Thyroid gland (tissue), 4 donors: Measurements from ENCODE around the gene UBE2R2. TPM values are rescaled to one million over a fixed set of nuclear protein-coding genes. Genes with fewer than 3 reads are reported as not detected.

Experiments
- DNase-seq, 2 donors: peaks; one replicate each; pipeline ENCODE4 v3.0.0-alpha.2; 2019
- H3K27ac ChIP-seq, 3 donors: fragments of 200-600 bp; sonication (generic); 1 replicate in 2 of 3; 2 replicates in 1 of 3; pipeline ENCODE4 v1.5.1; 2016 to 2019; ENCODE audit warnings: mild to moderate bottlenecking in 1 of 3, moderate library complexity in 1 of 3
- H3K27me3 ChIP-seq: fragments of 200-600 bp; sonication (generic); one replicate; pipeline ENCODE4 v1.5.1; 2019
- H3K36me3 ChIP-seq, 2 donors: fragments of 200-600 bp; sonication (generic); one replicate each; pipeline ENCODE4 v1.5.1; 2016 to 2019
- H3K4me1 ChIP-seq, 2 donors: fragments of 200-600 bp; sonication (generic); one replicate each; pipeline ENCODE4 v1.5.1; 2017 to 2019
- H3K4me3 ChIP-seq, 3 donors: fragments of 200-600 bp; sonication (generic); replicated peaks in 1 of 3; 1 replicate in 2 of 3; 2 replicates in 1 of 3; pipeline ENCODE4 v1.5.1; 2016; ENCODE audit warnings: mild to moderate bottlenecking in 1 of 3
- H3K9me3 ChIP-seq: fragments of 200-600 bp; sonication (generic); one replicate; pipeline ENCODE4 v1.5.1; 2017
- POLR2A ChIP-seq, 2 donors: fragments of 450-650 bp; IDR thresholded peaks; one replicate each; pipeline ENCODE4 v1.6.1; 2017; ENCODE audit warnings: antibody characterized with exemption in 2 of 2, mild to moderate bottlenecking in 2 of 2, moderate library complexity in 1 of 2
- WGBS, 2 donors: methylation state at CpG; one replicate each; pipeline ENCODE4 v1.1.5; 2017; 5-methylcytosine and 5-hydroxymethylcytosine counted together
- intact Hi-C: fragments of 100-400 bp; cut with DNase I; formaldehyde crosslinking; loops from one replicate; pipeline ENCODE4 v1.15.1; 2023
- total RNA-seq, 4 donors: library from RNA; depleted of rRNA; stranded (reverse); fragments of >200 nt; gene quantifications; one replicate each; pipeline ENCODE4 v1.2.3, GENCODE V29; 2016
- TF ChIP-seq, protein P1 (sequence below), 6 experiments: fragments of 200-600 bp in 3 of 6; fragments of 450-650 bp in 3 of 6; sonication (generic) in 3 of 6; IDR thresholded peaks; one replicate each; pipeline ENCODE4 v1.5.1; 2016 to 2019; ENCODE audit warnings: antibody characterized with exemption in 6 of 6, mild to moderate bottlenecking in 2 of 6, inconsistent platforms in 1 of 6, moderate library complexity in 1 of 6

The UBE2R2 gene
- total RNA-seq, 4 donors from 2014 or later, result 22.8 to 31.4 (median 25.8) TPM

DNA sequence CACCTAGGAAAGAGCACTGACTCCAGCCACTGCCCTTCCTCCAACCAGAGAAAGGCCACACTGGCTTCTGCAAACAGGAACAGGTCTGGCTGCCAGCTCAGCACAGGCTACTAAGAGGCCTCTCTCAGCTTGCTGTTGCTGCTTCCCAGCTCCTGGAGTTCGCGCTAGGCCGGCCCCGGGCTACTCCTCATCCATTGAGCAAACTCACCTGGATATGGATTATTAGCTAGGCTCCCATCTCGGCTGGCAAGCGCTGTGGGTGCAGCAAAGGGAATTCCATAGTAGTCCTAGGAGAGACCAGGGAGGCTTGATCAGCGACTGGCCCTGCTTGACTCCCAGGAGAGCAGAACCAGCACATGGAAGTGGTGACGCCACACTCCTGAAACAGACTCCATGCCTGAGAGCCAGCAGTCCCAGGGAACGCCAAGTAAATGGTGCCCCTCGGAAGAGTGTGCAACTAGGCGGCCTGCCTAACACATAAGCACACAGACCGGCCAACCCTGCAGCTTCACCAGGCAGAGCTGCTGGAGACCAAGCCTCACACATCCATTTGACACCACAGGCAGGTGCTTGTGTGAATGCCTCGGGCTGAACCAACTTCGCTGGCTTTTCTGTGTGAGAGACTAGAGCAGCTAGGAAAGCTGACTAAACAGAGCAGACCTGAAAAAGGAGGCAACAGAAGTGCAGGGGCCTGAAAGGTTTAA lies 107.2 kb downstream of the UBE2R2 start:
- H3K9me3 ChIP-seq, result no peaks in the 10 kb centered on the region
- peak; percentile 45 to 46 for DNase-seq
- no peak for TF ChIP-seq POLR2A (IDR thresholded peaks at IDR 0.05)
- TF ChIP-seq, protein P1, sequence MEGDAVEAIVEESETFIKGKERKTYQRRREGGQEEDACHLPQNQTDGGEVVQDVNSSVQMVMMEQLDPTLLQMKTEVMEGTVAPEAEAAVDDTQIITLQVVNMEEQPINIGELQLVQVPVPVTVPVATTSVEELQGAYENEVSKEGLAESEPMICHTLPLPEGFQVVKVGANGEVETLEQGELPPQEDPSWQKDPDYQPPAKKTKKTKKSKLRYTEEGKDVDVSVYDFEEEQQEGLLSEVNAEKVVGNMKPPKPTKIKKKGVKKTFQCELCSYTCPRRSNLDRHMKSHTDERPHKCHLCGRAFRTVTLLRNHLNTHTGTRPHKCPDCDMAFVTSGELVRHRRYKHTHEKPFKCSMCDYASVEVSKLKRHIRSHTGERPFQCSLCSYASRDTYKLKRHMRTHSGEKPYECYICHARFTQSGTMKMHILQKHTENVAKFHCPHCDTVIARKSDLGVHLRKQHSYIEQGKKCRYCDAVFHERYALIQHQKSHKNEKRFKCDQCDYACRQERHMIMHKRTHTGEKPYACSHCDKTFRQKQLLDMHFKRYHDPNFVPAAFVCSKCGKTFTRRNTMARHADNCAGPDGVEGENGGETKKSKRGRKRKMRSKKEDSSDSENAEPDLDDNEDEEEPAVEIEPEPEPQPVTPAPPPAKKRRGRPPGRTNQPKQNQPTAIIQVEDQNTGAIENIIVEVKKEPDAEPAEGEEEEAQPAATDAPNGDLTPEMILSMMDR (IDR thresholded peaks at IDR 0.05), result no peak
- no peak overlapping the region for H3K4me3 ChIP-seq
- intact Hi-C loops, result no loop called here
- H3K27me3 ChIP-seq, result no peaks in the 10 kb centered on the region
- no peaks in the 10 kb centered on the region for H3K4me1 ChIP-seq
- 81 to 86% methylated on average over 10 to 13 of the region's 14 CpGs for WGBS, 2 donors
- H3K27ac ChIP-seq, result peak overlapping the region in 1 of 3 donors; percentile 10
- peaks cover 45 to 68% of the 10 kb centered on the region in 2 donors for H3K36me3 ChIP-seq

DNA sequence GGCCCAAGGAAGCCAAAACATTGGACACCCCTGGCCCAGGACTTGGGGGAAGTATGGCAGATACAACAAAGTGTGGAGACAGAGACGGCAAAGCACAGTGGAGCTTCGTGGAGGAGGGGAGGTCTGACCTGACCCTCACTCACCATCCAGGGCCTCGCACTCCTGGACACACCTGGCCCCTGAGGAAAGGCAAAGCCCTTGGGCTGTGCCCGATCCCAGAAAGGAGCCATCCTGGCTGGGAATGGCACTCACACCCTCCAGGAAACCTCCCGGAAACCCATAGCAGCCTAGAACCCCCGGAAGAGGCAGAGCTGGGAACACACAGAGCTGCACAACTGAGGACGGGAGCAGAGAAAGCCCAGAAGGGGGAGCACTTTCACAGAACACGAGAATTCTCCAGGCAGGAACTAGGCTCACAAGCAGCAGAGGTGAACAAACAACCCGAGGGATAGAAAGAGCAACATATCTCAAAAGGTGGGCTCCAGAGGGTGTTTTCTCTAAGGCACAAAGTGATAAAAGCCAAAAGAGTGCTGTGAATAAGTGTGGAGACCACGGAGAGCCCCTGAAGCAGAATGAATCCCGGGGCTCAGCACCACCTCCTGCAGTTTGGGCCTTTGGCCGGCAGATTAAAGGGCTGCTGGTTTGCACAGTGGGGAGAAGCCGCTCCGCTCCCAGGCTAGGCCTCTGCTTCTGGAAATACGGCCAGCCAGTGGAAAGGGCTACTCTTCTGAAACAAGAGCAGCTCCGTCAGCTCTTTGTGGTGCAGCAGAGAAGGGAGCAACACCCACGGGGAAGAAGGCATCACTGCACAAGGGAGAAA lies 108.2 kb downstream of the UBE2R2 start:
- peak; percentile 49 to 54 for DNase-seq
- 68 to 71% methylated on average over 15 to 17 of the region's 17 CpGs for WGBS, 2 donors

DNA sequence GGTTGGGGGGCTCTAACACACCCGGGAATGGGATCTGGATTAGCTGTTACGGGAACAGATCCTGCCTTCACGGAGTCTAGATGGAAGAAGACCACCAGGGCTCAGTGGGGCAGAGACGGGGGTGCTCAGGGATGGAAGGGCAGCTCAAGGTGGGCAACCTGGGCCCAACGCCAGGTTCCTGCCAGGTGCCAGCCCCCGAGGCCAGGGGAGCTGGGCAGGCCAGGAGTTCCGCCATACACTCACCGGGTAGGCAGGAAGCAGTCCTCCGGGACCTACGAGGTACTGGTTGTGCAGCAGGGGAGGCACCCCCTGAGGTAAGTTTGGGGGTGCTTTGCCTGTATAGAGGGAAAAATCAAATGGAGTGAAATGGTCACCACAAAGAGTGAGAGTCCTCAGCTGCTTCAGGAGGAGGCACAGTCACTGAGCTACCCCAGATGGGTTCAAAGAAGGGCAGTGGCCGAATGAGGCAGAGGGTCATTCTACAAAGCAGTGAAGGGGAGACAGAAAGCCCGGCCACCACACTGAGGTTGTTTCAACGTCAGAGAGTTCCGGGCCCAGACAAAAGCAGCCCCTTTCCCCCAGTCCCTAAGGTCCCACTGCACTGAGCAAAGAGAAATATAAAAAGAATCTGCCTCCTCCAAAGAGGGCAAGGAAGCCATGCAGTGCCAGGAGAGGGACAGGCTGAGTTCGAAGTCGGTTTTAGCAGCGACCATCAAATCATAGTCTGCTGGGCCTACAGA lies 110.0 kb downstream of the UBE2R2 start:
- H3K27me3 ChIP-seq, result no peaks in the 10 kb centered on the region
- H3K9me3 ChIP-seq, result no peaks in the 10 kb centered on the region
- 92 to 95% methylated on average over 16 to 17 of the region's 17 CpGs for WGBS, 2 donors
- TF ChIP-seq, protein P1 (IDR thresholded peaks at IDR 0.05), result no peak
- TF ChIP-seq POLR2A (IDR thresholded peaks at IDR 0.05), result no peak
- intact Hi-C loops, result no loop called here
- H3K27ac ChIP-seq, result no peak overlapping the region
- no peak overlapping the region for H3K4me3 ChIP-seq
- H3K4me1 ChIP-seq, result no peaks in the 10 kb centered on the region
- H3K36me3 ChIP-seq, result peaks cover 44 to 76% of the 10 kb centered on the region in 2 donors
- no peak for DNase-seq

More for the DNA sequence above, 108.2 kb downstream of the UBE2R2 start:
- no peaks in the 10 kb centered on the region for H3K4me1 ChIP-seq
- intact Hi-C loops, result no loop called here
- TF ChIP-seq POLR2A (IDR thresholded peaks at IDR 0.05), result no peak
- TF ChIP-seq, protein P1 (IDR thresholded peaks at IDR 0.05), result peak in 5 of 6 experiments; percentile 7 to 55 (median 50)
- no peak overlapping the region for H3K4me3 ChIP-seq
- no peaks in the 10 kb centered on the region for H3K9me3 ChIP-seq
- H3K27ac ChIP-seq, result peak overlapping the region in 1 of 3 donors; percentile 33
- H3K27me3 ChIP-seq, result no peaks in the 10 kb centered on the region
- peaks cover 45 to 70% of the 10 kb centered on the region in 2 donors for H3K36me3 ChIP-seq

DNA sequence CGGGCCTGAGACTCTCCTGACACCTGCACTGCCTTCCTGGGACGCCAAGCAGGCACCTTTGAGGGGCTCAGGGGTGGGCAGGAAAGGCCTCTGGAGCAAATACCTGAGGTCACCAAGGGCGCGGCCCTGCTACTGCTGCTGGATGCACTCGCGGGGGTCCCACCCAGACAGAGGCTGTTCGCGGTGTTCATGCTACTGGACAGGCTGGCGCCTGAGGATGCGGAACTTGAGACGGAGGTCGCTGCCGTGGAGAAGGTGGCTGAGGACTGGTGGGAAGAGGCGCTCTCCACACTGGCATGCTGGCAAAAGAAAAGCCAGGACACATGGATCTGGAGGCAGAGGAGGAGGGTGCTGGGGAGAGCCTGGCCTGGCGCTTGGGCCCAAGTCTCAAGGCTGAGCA lies 110.7 kb downstream of the UBE2R2 start:
- Histone ChIP-seq H3K36me3 (peaks cover 42 to 76% of the 10 kb centered on the region in 2 donors), H3K27me3 (no peaks in the 10 kb centered on the region), H3K4me1 (no peaks in the 10 kb centered on the region), H3K4me3 (no peak overlapping the region), H3K27ac (no peak overlapping the region), H3K9me3 (no peaks in the 10 kb centered on the region)
- no peak for TF ChIP-seq POLR2A (IDR thresholded peaks at IDR 0.05)
- DNase-seq, result no peak
- 94% methylated on average over 15 of the region's 15 CpGs for WGBS, 2 donors
- intact Hi-C loops, result no loop called here

DNA sequence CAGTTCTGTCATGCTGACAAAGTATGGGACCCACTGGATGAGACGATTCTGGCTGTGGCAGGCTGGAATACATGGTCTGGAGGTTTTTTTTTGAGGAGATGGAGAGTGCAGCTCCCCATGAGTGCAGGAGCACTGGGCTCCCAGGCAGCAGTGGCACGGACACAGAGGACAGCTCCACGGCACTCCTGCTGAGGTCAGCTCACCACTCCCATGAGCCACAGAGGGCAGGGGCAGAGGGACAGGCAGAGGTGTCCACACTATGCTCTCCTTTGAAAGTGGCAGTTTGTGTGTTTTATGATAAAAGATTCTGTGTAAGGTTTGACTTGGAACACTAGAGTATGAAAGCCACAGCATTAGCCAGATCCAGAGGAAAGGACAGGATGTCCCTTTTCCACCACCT lies 114.4 kb downstream of the UBE2R2 start:
- intact Hi-C loops, result no loop called here
- H3K4me3 ChIP-seq, result no peak overlapping the region
- H3K27ac ChIP-seq, result no peak overlapping the region
- 80 to 93% methylated on average over 1 to 3 of the region's 3 CpGs for WGBS, 2 donors
- peaks cover 40 to 55% of the 10 kb centered on the region in 2 donors for H3K36me3 ChIP-seq
- no peaks in the 10 kb centered on the region for H3K27me3 ChIP-seq
- no peaks in the 10 kb centered on the region for H3K9me3 ChIP-seq
- no peaks in the 10 kb centered on the region for H3K4me1 ChIP-seq
- DNase-seq, result no peak
- TF ChIP-seq, protein P1 (IDR thresholded peaks at IDR 0.05), result no peak
- TF ChIP-seq POLR2A (IDR thresholded peaks at IDR 0.05), result no peak
